Fibroblast of lung (primary cell): ENCODE measurements around the gene EML4. TPM values are rescaled to one million over a fixed set of nuclear protein-coding genes. Genes with fewer than 3 reads are reported as not detected.

Source experiments
- DNase-seq, 2 donors: peaks; one replicate each; pipeline versions ENCODE4 v3.0.0 to v3.0.0-alpha.2; 2010; ENCODE audit warnings: low read depth in 2 of 2
- H2AFZ ChIP-seq: 2 replicates; pipeline ENCODE4 v1.5.1; 2012; ENCODE audit warnings: low read length, control low read depth, inconsistent platforms
- H3K27ac ChIP-seq: 2 replicates; pipeline ENCODE4 v1.5.1; 2011; ENCODE audit warnings: low read length, control low read depth; ENCODE audit not compliant: insufficient read depth
- H3K27me3 ChIP-seq: 2 replicates; pipeline ENCODE4 v1.5.1; 2011; ENCODE audit warnings: mild to moderate bottlenecking, low read length; ENCODE audit not compliant: control insufficient read depth, insufficient read depth
- H3K36me3 ChIP-seq: 2 replicates; pipeline ENCODE4 v1.5.1; 2011; ENCODE audit warnings: low read length; ENCODE audit not compliant: control insufficient read depth, insufficient read depth
- H3K4me1 ChIP-seq: 2 replicates; pipeline ENCODE4 v1.5.1; 2011; ENCODE audit warnings: low read length; ENCODE audit not compliant: control insufficient read depth, insufficient read depth; ENCODE audit errors: extremely low read depth
- H3K4me2 ChIP-seq: 2 replicates; pipeline ENCODE4 v1.5.1; 2011; ENCODE audit warnings: low read length, control low read depth; ENCODE audit not compliant: insufficient read depth; ENCODE audit errors: extremely low read depth
- H3K4me3 ChIP-seq, 4 experiments: fragments of 200-600 bp in 1 of 4; sonication (generic) in 1 of 4; replicated peaks in 1 of 4; 2 replicates each; pipeline ENCODE4 v1.5.1; 2011 to 2016; ENCODE audit warnings: low read length in 4 of 4, low read depth in 3 of 4, mild to moderate bottlenecking in 3 of 4, control low read depth in 2 of 4, inconsistent platforms in 1 of 4, mixed read lengths in 1 of 4; ENCODE audit not compliant: insufficient read depth in 1 of 4; ENCODE audit errors: control extremely low read depth in 1 of 4
- H3K79me2 ChIP-seq: 2 replicates; pipeline ENCODE4 v1.5.1; 2012; ENCODE audit warnings: mild to moderate bottlenecking, low read length, inconsistent platforms; ENCODE audit not compliant: control insufficient read depth, insufficient read depth
- H3K9ac ChIP-seq: 2 replicates; pipeline ENCODE4 v1.5.1; 2011; ENCODE audit warnings: mild to moderate bottlenecking, low read length, control low read depth; ENCODE audit not compliant: insufficient read depth
- H3K9me3 ChIP-seq: 2 replicates; pipeline ENCODE4 v1.5.1; 2012; ENCODE audit warnings: low read depth, low read length; ENCODE audit not compliant: control insufficient read depth, insufficient read depth
- H4K20me1 ChIP-seq: 2 replicates; pipeline ENCODE4 v1.5.1; 2011; ENCODE audit warnings: low read length; ENCODE audit not compliant: control insufficient read depth, insufficient read depth; ENCODE audit errors: extremely low read depth
- CTCF ChIP-seq, 2 donors: IDR thresholded peaks in 1 of 2; conservative IDR thresholded peaks in 1 of 2; 1 replicate in 1 of 2; 2 replicates in 1 of 2; pipeline ENCODE4 v1.5.1; 2011 to 2012; ENCODE audit warnings: low read length in 2 of 2, control low read depth in 1 of 2, inconsistent platforms in 1 of 2, low read depth in 1 of 2, mild to moderate bottlenecking in 1 of 2
- EZH2 ChIP-seq: IDR thresholded peaks from 2 replicates; pipeline ENCODE4 v1.5.1; 2012; ENCODE audit warnings: low read length, control low read depth, mild to moderate bottlenecking; ENCODE audit errors: missing control alignments
- polyA plus RNA-seq, 2 donors: library from polyadenylated mRNA; depleted of rRNA in 1 of 2; stranded (reverse) in 1 of 2; unstranded in 1 of 2; fragments of >200 nt; gene quantifications; 2 replicates each; pipeline ENCODE4 v1.2.1, GENCODE V29; 2011 to 2012; ENCODE audit warnings: missing spikeins in 1 of 2
- total RNA-seq: library from RNA; depleted of rRNA; stranded (reverse); fragments of >200 nt; gene quantifications from 2 replicates; pipeline ENCODE4 v1.2.1, GENCODE V29; 2014

Gene EML4
- total and polyA plus RNA-seq, 2 donors (not counting 1 experiment from before 2014, with no cell fraction given): 49.5 to 62.7 TPM

- Histone ChIP-seq H3K9ac (no peak overlapping the region), H3K9me3 (no peaks in the 10 kb centered on the region), H3K79me2 (peaks cover 42% of the 10 kb centered on the region), H2AFZ (no peak overlapping the region), H3K4me2 (no peak overlapping the region), H3K27me3 (no peaks in the 10 kb centered on the region), H3K4me1 (peaks cover 9% of the 10 kb centered on the region), H4K20me1 (no peaks in the 10 kb centered on the region), H3K4me3 (no peak overlapping the region), H3K27ac (no peak overlapping the region), H3K36me3 (no peaks in the 10 kb centered on the region)
- TF ChIP-seq CTCF (conservative IDR thresholded peaks at IDR 0.05 in 1 of 2, IDR thresholded peaks at IDR 0.05 in 1 of 2; ENCODE audit: low read depth in 1 of 2, low read length in 2 of 2): no peak
- no peak for TF ChIP-seq EZH2
- DNase-seq: no peak
These were observed 36.2 kb downstream of the EML4 start for GRCh38 chr2:42205337-42205736.

- H3K36me3 ChIP-seq: no peaks in the 10 kb centered on the region
- H3K27ac ChIP-seq: no peak overlapping the region
- no peaks in the 10 kb centered on the region for H3K27me3 ChIP-seq
- H3K4me1 ChIP-seq: peaks cover 4% of the 10 kb centered on the region
- no peak overlapping the region for H3K9ac ChIP-seq
- no peak overlapping the region for H3K4me2 ChIP-seq
- no peaks in the 10 kb centered on the region for H4K20me1 ChIP-seq
- TF ChIP-seq EZH2 (no peak), CTCF (conservative IDR thresholded peaks at IDR 0.05 in 1 of 2, IDR thresholded peaks at IDR 0.05 in 1 of 2; ENCODE audit: low read depth in 1 of 2, low read length in 2 of 2) (no peak)
- H2AFZ ChIP-seq: no peak overlapping the region
- no peak for DNase-seq
- peaks cover 45% of the 10 kb centered on the region for H3K79me2 ChIP-seq
- no peak overlapping the region for H3K4me3 ChIP-seq
- H3K9me3 ChIP-seq: no peaks in the 10 kb centered on the region
These were observed 38.7 kb downstream of the EML4 start for GRCh38 chr2:42207826-42208225.

GRCh38 chr2:42210203-42210602, 41.0 kb downstream of the EML4 start:
- DNase-seq: no peak
- Histone ChIP-seq H2AFZ (no peak overlapping the region), H3K27me3 (no peaks in the 10 kb centered on the region), H3K79me2 (peaks cover 34% of the 10 kb centered on the region), H3K9me3 (no peaks in the 10 kb centered on the region), H4K20me1 (no peaks in the 10 kb centered on the region), H3K4me2 (no peak overlapping the region), H3K36me3 (no peaks in the 10 kb centered on the region), H3K4me3 (no peak overlapping the region), H3K4me1 (peaks cover 2% of the 10 kb centered on the region), H3K9ac (no peak overlapping the region), H3K27ac (no peak overlapping the region)
- TF ChIP-seq CTCF (conservative IDR thresholded peaks at IDR 0.05 in 1 of 2, IDR thresholded peaks at IDR 0.05 in 1 of 2; ENCODE audit: low read depth in 1 of 2, low read length in 2 of 2) (no peak), EZH2 (no peak)
